Tibial artery (tissue), 4 donors: Measurements from ENCODE around the gene MAN1C1.

Experiments
- DNase-seq, 2 donors: peaks; one replicate each; pipeline ENCODE4 v3.0.0-alpha.2; 2019
- H3K27ac ChIP-seq, 2 donors: fragments of 200-600 bp; sonication (generic) in 1 of 2; 1 replicate in 1 of 2; 2 replicates in 1 of 2; pipeline ENCODE4 v1.5.1; 2018 to 2019; ENCODE audit warnings: mild to moderate bottlenecking in 1 of 2
- H3K27me3 ChIP-seq, 2 donors: fragments of 200-600 bp; sonication (generic) in 1 of 2; one replicate each; pipeline versions ENCODE4 v1.5.1 to v1.6.0; 2016 to 2019
- H3K36me3 ChIP-seq, 3 donors: fragments of 200-600 bp; sonication (generic) in 2 of 3; one replicate each; pipeline ENCODE4 v1.5.1; 2016 to 2019; ENCODE audit warnings: mild to moderate bottlenecking in 2 of 3
- H3K4me1 ChIP-seq, 4 donors: fragments of 200-600 bp; sonication (generic) in 2 of 4; 1 replicate in 3 of 4; 2 replicates in 1 of 4; pipeline ENCODE4 v1.5.1; 2016 to 2019
- H3K4me3 ChIP-seq, 2 donors: fragments of 200-600 bp; sonication (generic) in 1 of 2; 1 replicate in 1 of 2; 2 replicates in 1 of 2; pipeline ENCODE4 v1.5.1; 2018 to 2019; ENCODE audit warnings: mild to moderate bottlenecking in 2 of 2
- H3K9me3 ChIP-seq, 3 donors: fragments of 200-600 bp; sonication (generic) in 1 of 3; one replicate each; pipeline ENCODE4 v1.5.1; 2016 to 2019
- intact Hi-C: fragments of 100-400 bp; cut with DNase I; formaldehyde crosslinking; loops from one replicate; pipeline ENCODE4 v1.15.0; 2023; ENCODE audit warnings: low total_unique reads
- TF ChIP-seq, protein P1 (sequence below), 2 experiments: fragments of 200-600 bp in 1 of 2; fragments of 450-650 bp in 1 of 2; IDR thresholded peaks; one replicate each; pipeline ENCODE4 v1.5.1; 2017 to 2019; ENCODE audit warnings: antibody characterized with exemption in 2 of 2, mild to moderate bottlenecking in 1 of 2, moderate library complexity in 1 of 2

MAN1C1 gene

DNA sequence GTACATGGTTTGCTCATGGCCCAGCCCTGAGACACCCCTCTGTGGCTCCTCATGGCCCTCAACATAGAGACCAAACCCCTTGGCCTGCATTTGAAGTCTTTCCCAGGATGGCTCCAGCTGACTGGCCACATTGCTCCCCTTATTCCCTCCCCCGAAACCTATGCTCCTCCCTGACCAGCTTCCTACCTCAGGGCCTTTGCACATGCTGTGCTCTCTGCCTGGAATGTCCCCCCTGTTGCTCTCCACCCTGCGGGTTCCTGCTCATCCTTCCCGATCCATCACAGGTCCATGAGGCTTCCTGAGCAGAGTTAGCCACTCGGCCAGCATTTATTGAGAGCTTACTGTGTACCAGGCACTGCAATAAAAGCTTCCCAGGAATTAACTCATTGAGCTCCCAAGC is 112.5 kb downstream of the MAN1C1 start:
- H3K4me1 ChIP-seq: peaks cover 0 to 22% (median 13%) of the 10 kb centered on the region in 4 donors
- intact Hi-C loops: no loop called here

DNA sequence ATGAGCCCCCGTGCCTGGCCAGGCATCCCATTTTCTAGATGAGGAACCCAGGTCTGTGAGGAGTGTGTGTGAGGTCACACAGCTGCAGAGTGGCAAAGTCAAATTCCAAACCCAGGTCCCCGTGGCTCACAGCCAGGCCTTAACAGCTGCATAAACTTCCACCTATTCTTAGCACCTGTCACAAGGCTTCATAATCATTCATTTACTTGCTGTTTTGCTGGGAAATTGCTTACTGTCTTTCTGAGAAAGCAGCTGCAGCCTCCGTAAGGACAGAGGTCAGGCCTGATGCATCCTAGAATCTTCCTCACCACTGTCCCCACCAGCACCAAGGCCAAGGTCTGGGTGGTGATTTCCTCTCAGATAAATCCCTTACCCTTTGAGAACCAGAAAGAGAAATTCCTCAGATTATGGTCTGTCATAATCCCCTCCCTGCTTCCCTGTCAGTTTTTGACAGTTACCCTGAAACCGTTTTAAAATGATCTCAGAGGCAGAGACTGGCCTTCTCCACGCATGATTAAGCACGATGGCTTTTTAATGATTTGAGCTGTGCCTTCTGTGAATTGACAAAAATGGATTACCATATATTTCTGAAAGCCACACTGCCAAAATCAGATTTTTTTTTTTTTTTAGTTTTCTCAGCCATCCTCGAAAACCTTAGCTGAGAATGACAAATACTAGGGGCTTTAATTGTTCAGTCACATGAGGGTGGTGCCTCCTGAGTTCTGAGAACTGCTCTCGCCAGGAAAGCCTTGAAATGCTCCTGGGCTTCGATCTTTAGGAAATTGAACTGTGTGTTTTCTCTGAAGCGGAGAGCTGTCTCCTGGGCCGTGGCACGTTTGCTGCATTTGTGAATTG is 113.4 kb downstream of the MAN1C1 start:
- Histone ChIP-seq H3K4me1 (peaks cover 0 to 22% (median 13%) of the 10 kb centered on the region in 4 donors), H3K36me3 (no peaks in the 10 kb centered on the region), H3K27ac (no peak overlapping the region), H3K9me3 (no peaks in the 10 kb centered on the region), H3K4me3 (no peak overlapping the region), H3K27me3 (no peaks in the 10 kb centered on the region)
- intact Hi-C loops: no loop called here
- DNase-seq: no peak
- TF ChIP-seq, protein P1, sequence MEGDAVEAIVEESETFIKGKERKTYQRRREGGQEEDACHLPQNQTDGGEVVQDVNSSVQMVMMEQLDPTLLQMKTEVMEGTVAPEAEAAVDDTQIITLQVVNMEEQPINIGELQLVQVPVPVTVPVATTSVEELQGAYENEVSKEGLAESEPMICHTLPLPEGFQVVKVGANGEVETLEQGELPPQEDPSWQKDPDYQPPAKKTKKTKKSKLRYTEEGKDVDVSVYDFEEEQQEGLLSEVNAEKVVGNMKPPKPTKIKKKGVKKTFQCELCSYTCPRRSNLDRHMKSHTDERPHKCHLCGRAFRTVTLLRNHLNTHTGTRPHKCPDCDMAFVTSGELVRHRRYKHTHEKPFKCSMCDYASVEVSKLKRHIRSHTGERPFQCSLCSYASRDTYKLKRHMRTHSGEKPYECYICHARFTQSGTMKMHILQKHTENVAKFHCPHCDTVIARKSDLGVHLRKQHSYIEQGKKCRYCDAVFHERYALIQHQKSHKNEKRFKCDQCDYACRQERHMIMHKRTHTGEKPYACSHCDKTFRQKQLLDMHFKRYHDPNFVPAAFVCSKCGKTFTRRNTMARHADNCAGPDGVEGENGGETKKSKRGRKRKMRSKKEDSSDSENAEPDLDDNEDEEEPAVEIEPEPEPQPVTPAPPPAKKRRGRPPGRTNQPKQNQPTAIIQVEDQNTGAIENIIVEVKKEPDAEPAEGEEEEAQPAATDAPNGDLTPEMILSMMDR (IDR thresholded peaks at IDR 0.05): no peak

More for the DNA sequence above, 112.5 kb downstream of the MAN1C1 start:
- H3K27me3 ChIP-seq: no peaks in the 10 kb centered on the region
- H3K36me3 ChIP-seq: no peaks in the 10 kb centered on the region
- H3K27ac ChIP-seq: no peak overlapping the region
- H3K4me3 ChIP-seq: no peak overlapping the region
- no peaks in the 10 kb centered on the region for H3K9me3 ChIP-seq
- TF ChIP-seq, protein P1 (IDR thresholded peaks at IDR 0.05): no peak
- DNase-seq: no peak

DNA sequence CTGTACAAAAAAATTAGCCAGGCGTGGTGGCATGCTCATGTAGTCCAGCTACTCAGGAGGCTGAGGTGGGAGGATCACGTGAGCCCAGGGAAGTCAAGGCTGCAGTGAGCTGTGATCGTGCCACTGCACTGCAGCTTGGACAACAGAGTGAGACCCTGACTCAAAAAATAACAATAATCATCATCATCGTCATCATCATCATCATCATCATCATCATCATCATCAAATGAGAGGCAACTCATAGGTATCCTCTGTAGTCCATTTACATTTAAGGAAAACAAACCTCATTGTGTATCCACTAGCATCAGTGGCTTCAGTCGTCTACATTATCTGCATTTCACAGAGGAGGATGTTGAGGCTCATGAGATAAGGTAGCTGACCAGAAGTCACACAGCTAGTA is 114.6 kb downstream of the MAN1C1 start:
- DNase-seq: no peak
- H3K27ac ChIP-seq: no peak overlapping the region
- H3K4me1 ChIP-seq: peaks cover 0 to 22% (median 13%) of the 10 kb centered on the region in 4 donors
- TF ChIP-seq, protein P1 (IDR thresholded peaks at IDR 0.05): no peak
- H3K27me3 ChIP-seq: no peaks in the 10 kb centered on the region
- intact Hi-C loops: no loop called here
- no peak overlapping the region for H3K4me3 ChIP-seq
- H3K9me3 ChIP-seq: no peaks in the 10 kb centered on the region
- no peaks in the 10 kb centered on the region for H3K36me3 ChIP-seq

DNA sequence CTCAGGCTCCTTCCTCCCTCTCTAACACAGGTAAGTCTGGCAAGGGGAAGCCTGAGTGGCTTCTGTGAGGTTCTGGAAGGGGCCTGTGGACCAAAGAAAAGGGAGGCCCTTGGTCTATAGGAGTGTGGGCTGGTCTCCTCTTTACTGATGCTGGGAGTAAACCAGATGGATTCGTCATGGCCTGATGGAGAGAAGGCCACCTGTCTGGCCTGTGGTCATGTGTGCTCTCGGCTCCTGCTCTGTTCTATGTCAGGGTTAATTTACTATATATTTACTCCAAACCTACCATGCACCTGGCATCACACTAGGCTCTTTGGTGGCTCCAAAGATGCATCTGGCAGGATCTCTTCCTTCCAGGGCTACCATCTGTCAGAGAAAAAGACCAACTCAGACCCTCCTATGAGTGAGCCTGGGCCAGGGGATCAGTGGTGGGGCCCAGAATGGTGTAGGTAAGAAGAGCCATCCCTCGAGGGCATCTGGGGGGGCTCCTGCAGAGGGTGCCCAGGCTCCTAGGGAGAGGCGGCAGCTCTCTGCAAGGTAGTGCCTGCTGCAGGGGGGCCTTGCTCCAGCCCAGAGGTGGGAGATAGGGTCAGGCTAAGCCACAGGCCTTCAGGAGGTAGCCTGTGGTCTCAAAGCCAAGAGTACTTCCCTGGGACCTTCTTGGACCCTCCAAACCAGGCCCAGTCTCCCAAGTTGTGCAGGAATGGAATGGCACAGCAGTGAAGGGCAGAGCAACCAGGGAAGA is 115.2 kb downstream of the MAN1C1 start:
- peaks cover 0 to 24% (median 13%) of the 10 kb centered on the region in 4 donors for H3K4me1 ChIP-seq
- no peak overlapping the region for H3K27ac ChIP-seq
- H3K27me3 ChIP-seq: no peaks in the 10 kb centered on the region
- no peaks in the 10 kb centered on the region for H3K9me3 ChIP-seq
- intact Hi-C loops: no loop called here
- DNase-seq: no peak
- TF ChIP-seq, protein P1 (IDR thresholded peaks at IDR 0.05): no peak
- no peak overlapping the region for H3K4me3 ChIP-seq
- no peaks in the 10 kb centered on the region for H3K36me3 ChIP-seq

DNA sequence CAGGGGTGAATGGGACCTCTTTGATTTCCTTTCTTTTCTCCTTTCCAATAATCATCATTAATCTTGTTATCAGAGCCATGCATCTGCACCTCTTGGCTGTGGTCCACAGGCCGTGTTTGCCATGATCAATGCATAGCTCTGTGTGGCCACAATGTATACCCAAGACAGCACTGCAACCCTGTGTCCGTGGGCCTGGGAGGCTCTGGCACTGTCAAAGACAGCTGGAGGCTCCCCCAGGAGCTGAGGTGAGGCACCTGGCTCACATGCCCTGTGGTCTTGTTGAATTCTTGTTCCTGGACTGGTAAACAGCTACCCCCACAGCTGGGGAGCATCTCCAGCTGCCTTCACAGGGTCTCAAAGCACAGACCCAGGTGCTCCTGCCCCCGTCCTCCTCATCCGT is 116.2 kb downstream of the MAN1C1 start:
- H3K36me3 ChIP-seq: no peaks in the 10 kb centered on the region
- H3K9me3 ChIP-seq: no peaks in the 10 kb centered on the region
- no peak overlapping the region for H3K27ac ChIP-seq
- DNase-seq: no peak
- TF ChIP-seq, protein P1 (IDR thresholded peaks at IDR 0.05): no peak
- H3K27me3 ChIP-seq: no peaks in the 10 kb centered on the region
- intact Hi-C loops: no loop called here
- H3K4me3 ChIP-seq: no peak overlapping the region
- H3K4me1 ChIP-seq: peaks cover 0 to 22% (median 6%) of the 10 kb centered on the region in 4 donors
